GM19099 (cell line): ENCODE data around the gene TNS4.

ENCODE experiments used
- POLR2A ChIP-seq: IDR thresholded peaks from 3 replicates; pipeline ENCODE4 v1.6.1; 2011; ENCODE audit warnings: low read depth; ENCODE audit not compliant: insufficient read length; ENCODE audit errors: extremely low read depth

Gene TNS4

GRCh38 chr17:40514013-40514875 lies 12.8 kb upstream of the TNS4 start:
- no peak for TF ChIP-seq POLR2A

- TF ChIP-seq POLR2A, result no peak
Observed at GRCh38 chr17:40511667-40512220, 10.3 kb upstream of the TNS4 start.

- no peak for TF ChIP-seq POLR2A
Observed at GRCh38 chr17:40511136-40511535, 9.7 kb upstream of the TNS4 start.

- TF ChIP-seq POLR2A, result no peak
Observed at GRCh38 chr17:40510328-40510648, 8.9 kb upstream of the TNS4 start.

GRCh38 chr17:40509626-40510327 lies 8.4 kb upstream of the TNS4 start:
- no peak for TF ChIP-seq POLR2A

- TF ChIP-seq POLR2A, result no peak
Observed at GRCh38 chr17:40506786-40507185, 5.4 kb upstream of the TNS4 start.

GRCh38 chr17:40503154-40503553 lies 1.7 kb upstream of the TNS4 start:
- no peak for TF ChIP-seq POLR2A

- no peak for TF ChIP-seq POLR2A
Observed at GRCh38 chr17:40502716-40503115, 1.3 kb upstream of the TNS4 start.

GRCh38 chr17:40500709-40501108 lies 714 bp downstream of the TNS4 start:
- no peak for TF ChIP-seq POLR2A

GRCh38 chr17:40500190-40500589 lies 1.2 kb downstream of the TNS4 start:
- TF ChIP-seq POLR2A, result no peak

- no peak for TF ChIP-seq POLR2A
Observed at GRCh38 chr17:40499551-40500189, 1.8 kb downstream of the TNS4 start.

- TF ChIP-seq POLR2A, result no peak
Observed at GRCh38 chr17:40498281-40499084, 2.9 kb downstream of the TNS4 start.

- no peak for TF ChIP-seq POLR2A
Observed at GRCh38 chr17:40497695-40498094, 3.7 kb downstream of the TNS4 start.

GRCh38 chr17:40496634-40497420 lies 4.6 kb downstream of the TNS4 start:
- no peak for TF ChIP-seq POLR2A
